HFF-Myc (cell line): ENCODE data around the gene ESD.

Experiments used
- DNase-seq: peaks from one replicate; pipeline ENCODE4 v3.0.0-alpha.2; 2011; ENCODE audit warnings: low read depth; ENCODE audit errors: extremely low read depth
- H3K4me3 ChIP-seq: replicated peaks from 2 replicates; pipeline ENCODE4 v1.5.1; 2011; ENCODE audit warnings: low read depth, mild to moderate bottlenecking, control low read depth, low read length
- CTCF ChIP-seq: IDR thresholded peaks from 2 replicates; pipeline ENCODE4 v1.5.1; 2012; ENCODE audit warnings: mild to moderate bottlenecking, low read depth, low read length, control low read depth; ENCODE audit errors: missing control alignments

Gene ESD

GRCh38 chr13:46751811-46752635 lies 44.9 kb downstream of the ESD start:
- no peak for TF ChIP-seq CTCF
- no peak overlapping the region for H3K4me3 ChIP-seq
- no peak for DNase-seq

- TF ChIP-seq CTCF: no peak
- DNase-seq: no peak
- H3K4me3 ChIP-seq: no peak overlapping the region
These were observed 47.0 kb downstream of the ESD start for GRCh38 chr13:46749951-46750350.

GRCh38 chr13:46748300-46748699 lies 48.7 kb downstream of the ESD start:
- DNase-seq: no peak
- no peak overlapping the region for H3K4me3 ChIP-seq
- no peak for TF ChIP-seq CTCF

GRCh38 chr13:46747031-46747820 lies 49.7 kb downstream of the ESD start:
- no peak for TF ChIP-seq CTCF
- no peak overlapping the region for H3K4me3 ChIP-seq
- no peak for DNase-seq

GRCh38 chr13:46745706-46746105 lies 51.3 kb downstream of the ESD start:
- H3K4me3 ChIP-seq: no peak overlapping the region
- TF ChIP-seq CTCF: no peak
- DNase-seq: no peak

GRCh38 chr13:46745062-46745461 lies 51.9 kb downstream of the ESD start:
- TF ChIP-seq CTCF: no peak
- no peak overlapping the region for H3K4me3 ChIP-seq

More at GRCh38 chr13:46745062-46745461, 51.9 kb downstream of the ESD start:
- DNase-seq: no peak
